K562 (cell line): Measurements from ENCODE around the gene LY6G5B. TPM values are rescaled to one million over a fixed set of nuclear protein-coding genes. Genes with fewer than 3 reads are reported as not detected.

Experiments
- ASH1L ChIP-seq: fragments of 450-650 bp; IDR thresholded peaks from 2 replicates; pipeline ENCODE4 v1.6.1; 2018; ENCODE audit warnings: borderline replicate concordance, mild to moderate bottlenecking, low read depth; ENCODE audit not compliant: partially characterized antibody
- ATF3 ChIP-seq, 2 experiments: fragments of 450-650 bp in 1 of 2; sonication (generic) in 1 of 2; formaldehyde crosslinking in 1 of 2; IDR thresholded peaks in 1 of 2; conservative IDR thresholded peaks in 1 of 2; 2 replicates each; pipeline versions ENCODE4 v1.6.1 to v1.8.1; 2016 to 2023; ENCODE audit warnings: mild to moderate bottlenecking in 2 of 2, moderate library complexity in 2 of 2, inconsistent platforms in 1 of 2, missing genetic modification reagents in 1 of 2
- BRD4 ChIP-seq: fragments of 200-600 bp; sonication (generic); IDR thresholded peaks from 2 replicates; pipeline ENCODE4 v1.6.1; 2017; ENCODE audit warnings: inconsistent platforms
- CC2D1A ChIP-seq: fragments of 450-650 bp; IDR thresholded peaks from 2 replicates; pipeline ENCODE4 v1.6.1; 2017; ENCODE audit warnings: mild to moderate bottlenecking
- DNMT1 ChIP-seq: fragments of 450-650 bp; IDR thresholded peaks from 2 replicates; pipeline ENCODE4 v1.6.1; 2016; ENCODE audit warnings: antibody characterized with exemption, mild to moderate bottlenecking
- GTF2E2 ChIP-seq: fragments of 200-800 bp; sonication (Bioruptor generic); IDR thresholded peaks from 2 replicates; pipeline ENCODE4 v1.6.1; 2016; ENCODE audit warnings: missing genetic modification characterization, missing compliant biosample characterization
- HNRNPLL ChIP-seq: fragments of 200-400 bp; formaldehyde crosslinking; IDR thresholded peaks from 2 replicates; pipeline ENCODE4 v1.6.1; 2017; ENCODE audit warnings: low read length, low read depth, mild to moderate bottlenecking; ENCODE audit not compliant: poor library complexity, severe bottlenecking
- JUND ChIP-seq, 2 experiments: IDR thresholded peaks; 2 replicates in 1 of 2; 3 replicates in 1 of 2; pipeline ENCODE4 v1.6.1; 2011; ENCODE audit warnings: borderline replicate concordance in 2 of 2, low read depth in 2 of 2, low read length in 2 of 2, improper control_type of control experiment in 1 of 2, missing biosample characterization in 1 of 2, missing genetic modification characterization in 1 of 2, missing genetic modification reagents in 1 of 2
- KDM1A ChIP-seq, 2 experiments: fragments of 450-650 bp; IDR thresholded peaks; 2 replicates each; pipeline ENCODE4 v1.6.1; 2016; ENCODE audit warnings: mild to moderate bottlenecking in 2 of 2
- MECOM ChIP-seq: fragments of 250-450 bp; sonication (Bioruptor Pico); IDR thresholded peaks from 2 replicates; pipeline ENCODE4 v1.8.0; 2022; ENCODE audit warnings: inconsistent platforms
- MTA1 ChIP-seq: fragments of 450-650 bp; IDR thresholded peaks from 2 replicates; pipeline ENCODE4 v1.6.1; 2017; ENCODE audit warnings: borderline replicate concordance
- NCOA6 ChIP-seq: fragments of 450-650 bp; IDR thresholded peaks from 2 replicates; pipeline ENCODE4 v1.6.1; 2017; ENCODE audit warnings: mild to moderate bottlenecking
- PHF21A ChIP-seq: fragments of 450-650 bp; IDR thresholded peaks from 2 replicates; pipeline ENCODE4 v1.6.1; 2017; ENCODE audit warnings: low read depth, borderline replicate concordance
- PRMT5 ChIP-seq: sonication (generic); formaldehyde crosslinking; IDR thresholded peaks from 2 replicates; pipeline ENCODE4 v1.5.0; 2020; ENCODE audit warnings: missing genetic modification reagents
- SAFB ChIP-seq: fragments of 200-400 bp; formaldehyde crosslinking; IDR thresholded peaks from 2 replicates; pipeline ENCODE4 v1.6.1; 2017; ENCODE audit warnings: low read depth, low read length, borderline replicate concordance
- SRSF9 ChIP-seq: fragments of 200-400 bp; formaldehyde crosslinking; IDR thresholded peaks from 2 replicates; pipeline ENCODE4 v1.6.1; 2017; ENCODE audit warnings: low read depth, low read length, borderline replicate concordance
- TCF15 ChIP-seq: fragments of 250-450 bp; sonication (Bioruptor Pico); IDR thresholded peaks from 2 replicates; pipeline ENCODE4 v1.8.0; 2022; ENCODE audit warnings: moderate library complexity, mild to moderate bottlenecking, inconsistent platforms
- TSHZ1 ChIP-seq: fragments of 250-450 bp; sonication (Bioruptor Pico); IDR thresholded peaks from 2 replicates; pipeline ENCODE4 v1.4.0; 2020; ENCODE audit warnings: mild to moderate bottlenecking, moderate library complexity
- ZBTB26 ChIP-seq: fragments of 450-650 bp; formaldehyde crosslinking; IDR thresholded peaks from 2 replicates; pipeline ENCODE4 v1.4.0; 2022; ENCODE audit warnings: missing genetic modification characterization
- ZNF175 ChIP-seq: fragments of 200-800 bp; sonication (Bioruptor generic); IDR thresholded peaks from 2 replicates; pipeline ENCODE4 v1.6.1; 2016; ENCODE audit warnings: low read depth, mild to moderate bottlenecking, missing genetic modification characterization, missing compliant biosample characterization
- ZNF184 ChIP-seq: sonication (generic); formaldehyde crosslinking; IDR thresholded peaks from 2 replicates; pipeline ENCODE4 v1.5.0; 2020; ENCODE audit warnings: missing genetic modification reagents
- ZNF212 ChIP-seq: fragments of 450-650 bp; formaldehyde crosslinking; IDR thresholded peaks from 2 replicates; pipeline ENCODE4 v1.4.0; 2020; ENCODE audit warnings: mild to moderate bottlenecking
- ZNF780A ChIP-seq: fragments of 250-450 bp; sonication (Bioruptor Pico); IDR thresholded peaks from 2 replicates; pipeline ENCODE4 v1.5.0; 2021; ENCODE audit warnings: mild to moderate bottlenecking
- polyA plus RNA-seq, 8 experiments: library from polyadenylated mRNA; depleted of rRNA in 4 of 8; stranded (reverse) in 5 of 8; unstranded in 3 of 8; fragments of >200 nt; fragmentation: Nextera tagmentation in 2 of 8; fragmentation: Illumina TruSeq in 1 of 8; extraction: Ambion mirVana in 2 of 8; extraction: Trizol in 1 of 8; gene quantifications; 2 replicates each; pipeline versions ENCODE4 v1.2.1 to v1.2.3, GENCODE V29; 2011 to 2014; ENCODE audit warnings: inconsistent platforms in 1 of 8, missing spikeins in 1 of 8
- total RNA-seq, 7 experiments: library from RNA; depleted of rRNA in 6 of 7; stranded (reverse); fragments of >200 nt in 6 of 7; fragmentation: Illumina TruSeq in 2 of 7; extraction: Trizol in 2 of 7; gene quantifications; 2 replicates each; pipeline versions ENCODE4 v1.2.1 to v1.2.3, GENCODE V29; 2011 to 2021; ENCODE audit warnings: low replicate concordance in 1 of 7

LY6G5B gene
- total and polyA plus RNA-seq, 9 of the 15 experiments (the other 6 are each of a cell fraction or from before 2014, with no cell fraction given): 6.0 to 27.0 (median 7.5) TPM

GRCh38 chr6:31621320-31621939 is 48.3 kb upstream of the LY6G5B start (continued):
- TF ChIP-seq MECOM (CRISPR knock-in tag) (0 out of 2 replicates have a peak, but pooled peaks have one; percentile 29), ZNF780A (CRISPR knock-in tag) (no peak), ZNF175 (CRISPR knock-in tag) (0 out of 2 replicates have a peak, but pooled peaks have one; percentile 15), HNRNPLL (no peak), GTF2E2 (tag) (no peak), PHF21A (no peak), ATF3 (IDR thresholded peaks at IDR 0.05) (no peak), ATF3 (CRISPR knock-in tag; conservative IDR thresholded peaks at IDR 0.05) (no peak), JUND (IDR thresholded peaks at IDR 0.05; ENCODE audit: borderline replicate concordance, low read depth, low read length) (no peak), JUND (tag; IDR thresholded peaks at IDR 0.05; ENCODE audit: borderline replicate concordance, low read depth, low read length) (no peak), SRSF9 (no peak), MTA1 (peak; percentile 78; the same call in 1 of the 2 replicates), BRD4 (peak; percentile 96; the same call in 1 of the 2 replicates), ZNF184 (CRISPR knock-in tag) (no peak), ASH1L (peak; percentile 62), TCF15 (CRISPR knock-in tag) (no peak), ZNF212 (CRISPR knock-in tag) (no peak), PRMT5 (CRISPR knock-in tag) (no peak), KDM1A (IDR thresholded peaks at IDR 0.05) (no peak), DNMT1 (no peak), CC2D1A (0 out of 2 replicates have a peak, but pooled peaks have one; percentile 54), NCOA6 (no peak), TSHZ1 (CRISPR knock-in tag) (no peak), ZBTB26 (CRISPR knock-in tag) (0 out of 2 replicates have a peak, but pooled peaks have one; percentile 18), SAFB (no peak)
